Measurements from ENCODE around the gene PRSS16.

PRSS16 gene

DNA sequence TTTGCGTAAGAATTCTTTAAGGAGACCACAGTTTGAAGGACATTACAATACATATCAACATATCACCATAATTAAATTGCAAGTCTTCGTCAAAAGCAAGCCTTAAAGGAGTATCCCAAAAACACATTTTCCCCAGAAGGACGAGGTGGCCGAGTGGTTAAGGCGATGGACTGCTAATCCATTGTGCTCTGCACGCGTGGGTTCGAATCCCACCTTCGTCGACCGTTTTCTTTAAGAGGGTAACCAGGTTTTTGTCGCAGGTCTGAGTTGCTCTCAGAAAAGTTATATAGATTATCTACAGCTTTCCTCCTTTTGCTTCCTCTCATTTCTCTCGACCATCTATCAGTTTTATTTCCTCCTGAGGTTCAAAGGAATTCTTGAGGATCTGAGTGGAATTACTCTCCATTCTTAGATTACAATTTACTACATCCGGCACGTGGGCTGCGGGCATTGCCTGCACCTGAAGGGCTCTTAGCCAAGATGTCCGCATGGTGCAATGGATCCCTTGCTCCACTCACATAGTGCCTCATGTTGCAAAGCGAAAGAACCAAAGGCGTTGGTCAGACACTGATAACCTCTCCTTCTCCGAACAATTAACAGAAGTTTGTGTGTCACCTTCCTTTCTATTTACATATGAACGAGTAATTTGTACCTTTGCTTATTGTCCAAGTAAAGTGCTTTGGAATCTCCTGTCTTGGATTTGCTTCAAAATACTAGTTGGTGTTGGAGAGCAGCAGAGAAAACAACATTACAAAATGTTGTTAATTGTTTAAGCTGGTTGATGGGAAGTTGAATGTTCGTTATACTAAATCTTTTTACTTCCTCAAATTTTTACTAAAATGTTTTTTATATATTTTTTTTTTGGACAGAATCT lies 50.6 kb downstream of the PRSS16 start:
- Histone ChIP-seq H3K14ac (ENCODE audit: low read length) (no peak overlapping the region), H4K91ac (ENCODE audit: low read depth, low read length, poor library complexity) (no peak overlapping the region), H3K9me3 (replicated peaks in 1 of 2; ENCODE audit: control insufficient read depth in 2 of 2, insufficient read depth in 1 of 2, low read depth in 1 of 2, low read length in 2 of 2) (peaks cover 0 to 4% of the 10 kb centered on the region in 2 donors), H4K8ac (ENCODE audit: low read depth, low read length) (no peak overlapping the region), H3K4me1 (ENCODE audit: control insufficient read depth in 2 of 2, insufficient read depth in 1 of 2, low read depth in 1 of 2, low read length in 2 of 2) (peaks cover 0 to 4% of the 10 kb centered on the region in 2 donors), H3K23ac (ENCODE audit: low read depth, low read length, poor library complexity) (no peak overlapping the region), H3K18ac (ENCODE audit: low read length) (no peak overlapping the region), H2BK15ac (ENCODE audit: low read length) (no peak overlapping the region), H3K9ac (ENCODE audit: low read depth, low read length, poor library complexity) (no peak overlapping the region), H3K27ac (replicated peaks; ENCODE audit: low read length) (no peak overlapping the region), H2BK120ac (ENCODE audit: low read depth, low read length) (no peak overlapping the region), H3K4ac (ENCODE audit: low read length) (no peak overlapping the region), H2AK5ac (ENCODE audit: low read depth, low read length) (no peak overlapping the region), H3K36me3 (replicated peaks in 1 of 2; ENCODE audit: control insufficient read depth in 2 of 2, insufficient read depth in 2 of 2, low read length in 2 of 2) (no peaks in the 10 kb centered on the region), H2BK5ac (ENCODE audit: low read length) (no peak overlapping the region), H3K27me3 (ENCODE audit: control insufficient read depth in 3 of 3, insufficient read depth in 3 of 3, low read depth in 1 of 3, low read length in 3 of 3) (peaks cover 0 to 51% (median 7%) of the 10 kb centered on the region in 3 experiments), H2BK12ac (ENCODE audit: low read length) (no peak overlapping the region), H3K4me3 (ENCODE audit: low read length in 2 of 2) (peak overlapping the region in 1 of 2 donors; percentile 77), H2AFZ (ENCODE audit: low read length) (no peak overlapping the region), H3K4me2 (ENCODE audit: insufficient read depth, low read length, poor library complexity, severe bottlenecking) (peak overlapping the region; percentile 54), H3K79me1 (ENCODE audit: low read depth, low read length) (no peaks in the 10 kb centered on the region)
- no peak for DNase-seq (ENCODE audit: low spot score)
- WGBS, 2 donors (ENCODE audit: extremely low coverage in 2 of 2, insufficient read length in 2 of 2, insufficient replicate concordance in 1 of 2), result no CpG with 5 or more reads among the region's 22 CpGs

DNA sequence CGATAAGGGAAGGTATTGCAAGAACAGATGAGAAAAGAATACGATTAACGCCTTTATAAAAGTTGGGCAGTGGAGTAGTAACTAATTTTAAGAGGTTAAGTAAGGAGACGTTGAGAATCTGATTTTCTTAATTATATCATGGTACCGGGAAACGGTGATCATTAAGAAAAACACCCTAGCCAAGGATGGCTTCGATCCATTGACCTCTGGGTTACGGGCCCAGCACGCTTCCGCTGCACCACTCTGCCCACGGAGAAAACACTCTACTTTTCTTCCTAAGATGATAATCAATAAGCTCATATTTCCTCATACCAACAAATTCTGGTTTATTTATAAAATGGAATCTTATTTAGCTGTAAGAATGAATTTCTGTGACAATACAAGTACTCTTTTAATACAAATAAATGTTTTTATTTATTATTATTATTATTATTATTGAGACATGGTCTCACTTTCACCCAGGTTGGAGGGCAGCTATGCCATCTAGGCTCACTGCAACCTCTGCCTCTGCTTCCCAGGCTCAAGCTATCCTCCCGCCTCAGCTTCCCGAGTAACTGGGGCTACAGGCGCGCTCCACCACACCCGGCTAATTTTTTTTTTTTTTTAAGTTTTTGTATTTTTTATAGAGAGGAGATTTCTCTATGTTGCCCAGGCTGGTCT lies 56.2 kb downstream of the PRSS16 start:
- Histone ChIP-seq H3K4ac (ENCODE audit: low read length) (no peak overlapping the region), H2BK5ac (ENCODE audit: low read length) (no peak overlapping the region), H3K27me3 (ENCODE audit: control insufficient read depth in 3 of 3, insufficient read depth in 3 of 3, low read depth in 1 of 3, low read length in 3 of 3) (peaks cover 0 to 2% (median 0%) of the 10 kb centered on the region in 3 experiments), H3K18ac (ENCODE audit: low read length) (no peak overlapping the region), H4K8ac (ENCODE audit: low read depth, low read length) (no peak overlapping the region), H3K9me3 (replicated peaks in 1 of 2; ENCODE audit: control insufficient read depth in 2 of 2, insufficient read depth in 1 of 2, low read depth in 1 of 2, low read length in 2 of 2) (no peaks in the 10 kb centered on the region), H2BK15ac (ENCODE audit: low read length) (no peak overlapping the region), H2AK5ac (ENCODE audit: low read depth, low read length) (no peak overlapping the region), H3K36me3 (replicated peaks in 1 of 2; ENCODE audit: control insufficient read depth in 2 of 2, insufficient read depth in 2 of 2, low read length in 2 of 2) (no peaks in the 10 kb centered on the region), H3K4me3 (ENCODE audit: low read length in 2 of 2) (no peak overlapping the region), H4K91ac (ENCODE audit: low read depth, low read length, poor library complexity) (no peak overlapping the region), H3K4me1 (ENCODE audit: control insufficient read depth in 2 of 2, insufficient read depth in 1 of 2, low read depth in 1 of 2, low read length in 2 of 2) (no peaks in the 10 kb centered on the region), H3K23ac (ENCODE audit: low read depth, low read length, poor library complexity) (no peak overlapping the region), H3K79me1 (ENCODE audit: low read depth, low read length) (no peaks in the 10 kb centered on the region), H3K14ac (ENCODE audit: low read length) (no peak overlapping the region), H2BK120ac (ENCODE audit: low read depth, low read length) (no peak overlapping the region), H2AFZ (ENCODE audit: low read length) (no peak overlapping the region), H3K27ac (replicated peaks; ENCODE audit: low read length) (no peak overlapping the region), H3K9ac (ENCODE audit: low read depth, low read length, poor library complexity) (no peak overlapping the region), H2BK12ac (ENCODE audit: low read length) (no peak overlapping the region), H3K4me2 (ENCODE audit: insufficient read depth, low read length, poor library complexity, severe bottlenecking) (no peak overlapping the region)
- no peak for DNase-seq (ENCODE audit: low spot score)
- WGBS, 2 donors (ENCODE audit: extremely low coverage in 2 of 2, insufficient read length in 2 of 2, insufficient replicate concordance in 1 of 2), result no CpG with 5 or more reads among the region's 16 CpGs

Measured in neuronal stem cell (in vitro differentiated cells).